K562 (cell line): Measurements from ENCODE around the gene PHLDB2.

Experiments used
- AFF4 ChIP-seq: sonication (generic); formaldehyde crosslinking; IDR thresholded peaks from 2 replicates; pipeline ENCODE4 v1.8.0; 2023; ENCODE audit warnings: mild to moderate bottlenecking, missing genetic modification reagents
- EZH2 ChIP-seq: IDR thresholded peaks from 2 replicates; pipeline ENCODE4 v1.6.1; 2012; ENCODE audit warnings: low read depth, mild to moderate bottlenecking, inconsistent platforms, low read length, borderline replicate concordance
- HDGF ChIP-seq: fragments of 450-650 bp; IDR thresholded peaks from 2 replicates; pipeline ENCODE4 v1.6.1; 2016
- LEF1 ChIP-seq: fragments of 450-650 bp; IDR thresholded peaks from 2 replicates; pipeline ENCODE4 v1.6.1; 2016; ENCODE audit warnings: mild to moderate bottlenecking
- POLR2A ChIP-seq: fragments of 450-650 bp; conservative IDR thresholded peaks from 2 replicates; pipeline ENCODE4 v1.6.1; 2016
- POLR2AphosphoS5 ChIP-seq: IDR thresholded peaks from 2 replicates; pipeline ENCODE4 v1.6.1; 2011; ENCODE audit warnings: mild to moderate bottlenecking, low read depth, low read length, moderate library complexity; ENCODE audit not compliant: control insufficient read depth, insufficient read depth
- RBM22 ChIP-seq: fragments of 200-400 bp; formaldehyde crosslinking; IDR thresholded peaks from 2 replicates; pipeline ENCODE4 v1.6.1; 2018; ENCODE audit warnings: low read length, low read depth; ENCODE audit not compliant: poor library complexity, severe bottlenecking
- TAF1 ChIP-seq: IDR thresholded peaks from 2 replicates; pipeline ENCODE4 v1.6.1; 2011; ENCODE audit warnings: mild to moderate bottlenecking, low read length, moderate library complexity; ENCODE audit not compliant: insufficient read depth, control insufficient read depth, severe bottlenecking; ENCODE audit errors: extremely low read depth
- YY1 ChIP-seq, 3 experiments: IDR thresholded peaks; 2 replicates each; pipeline ENCODE4 v1.6.1; 2011; ENCODE audit warnings: low read length in 2 of 3, mild to moderate bottlenecking in 2 of 3, moderate library complexity in 2 of 3, borderline replicate concordance in 1 of 3, control low read depth in 1 of 3, low read depth in 1 of 3; ENCODE audit not compliant: insufficient read depth in 3 of 3, insufficient replicate concordance in 2 of 3, control insufficient read depth in 1 of 3, insufficient read length in 1 of 3; ENCODE audit errors: extremely low read depth in 1 of 3

GRCh38 chr3:111993038-111993437 lies 134.0 kb downstream of the PHLDB2 start:
- TF ChIP-seq POLR2AphosphoS5, result no peak
- no peak for TF ChIP-seq HDGF
- no peak for TF ChIP-seq POLR2A
- no peak for TF ChIP-seq EZH2
- TF ChIP-seq LEF1, result no peak
- TF ChIP-seq TAF1, result no peak
- no peak for TF ChIP-seq AFF4
- no peak for TF ChIP-seq RBM22
- TF ChIP-seq YY1 (IDR thresholded peaks at IDR 0.05; ENCODE audit: borderline replicate concordance in 1 of 3, control insufficient read depth in 1 of 3, extremely low read depth in 1 of 3, insufficient read depth in 3 of 3, insufficient read length in 1 of 3, insufficient replicate concordance in 2 of 3, low read depth in 1 of 3, low read length in 2 of 3), result no peak
